HL-60 (cell line): ENCODE data around the gene CLASP2.

Experiments used
- CTCF ChIP-seq: IDR thresholded peaks from one replicate; pipeline ENCODE4 v1.5.1; 2011; ENCODE audit warnings: low read length, control low read depth, inconsistent platforms; ENCODE audit not compliant: insufficient read depth
- POLR2AphosphoS5 ChIP-seq: IDR thresholded peaks from 2 replicates; pipeline ENCODE4 v1.6.1; 2012; ENCODE audit warnings: low read depth
- REST ChIP-seq: IDR thresholded peaks from 2 replicates; pipeline ENCODE4 v1.6.1; 2012; ENCODE audit warnings: low read depth; ENCODE audit not compliant: insufficient replicate concordance

GRCh38 chr3:33582234-33582633 is 135.8 kb downstream of the CLASP2 start:
- TF ChIP-seq CTCF (no peak), POLR2AphosphoS5 (no peak), REST (no peak)
